Sigmoid colon (tissue), 7 donors: ENCODE data around the gene SMIM14. TPM values are rescaled to one million over a fixed set of nuclear protein-coding genes. Genes with fewer than 3 reads are reported as not detected.
"Not testable (repeated sequence)": the region's sequence is repeated elsewhere in the genome, so short reads cannot be mapped to it uniquely, and the experiment has no call there.

ENCODE experiments used
- DNase-seq: peaks from one replicate; pipeline ENCODE4 v3.0.0-alpha.2; 2019
- H3K27ac ChIP-seq, 4 donors: fragments of 200-600 bp; sonication (generic); one replicate each; pipeline ENCODE4 v1.5.1; 2016 to 2019; ENCODE audit warnings: mild to moderate bottlenecking in 1 of 4
- H3K27me3 ChIP-seq, 3 donors: fragments of 200-600 bp; sonication (generic); one replicate each; pipeline ENCODE4 v1.5.1; 2019; ENCODE audit warnings: mild to moderate bottlenecking in 1 of 3
- H3K36me3 ChIP-seq, 4 donors: fragments of 200-600 bp; sonication (generic); one replicate each; pipeline ENCODE4 v1.5.1; 2016 to 2019
- H3K4me1 ChIP-seq, 4 donors: fragments of 200-600 bp; sonication (generic); one replicate each; pipeline ENCODE4 v1.5.1; 2017 to 2019
- H3K4me3 ChIP-seq, 4 donors: fragments of 200-600 bp; sonication (generic); one replicate each; pipeline ENCODE4 v1.5.1; 2017 to 2019; ENCODE audit warnings: mild to moderate bottlenecking in 2 of 4, moderate library complexity in 1 of 4
- H3K9me3 ChIP-seq, 4 donors: fragments of 200-600 bp in 3 of 4; sonication (generic) in 3 of 4; one replicate each; pipeline versions ENCODE4 v1.5.1 to v1.6.1; 2013 to 2019
- EP300 ChIP-seq, 4 donors: sonication (generic); formaldehyde crosslinking; IDR thresholded peaks; one replicate each; pipeline ENCODE4 v1.6.1; 2017; ENCODE audit warnings: antibody characterized with exemption in 4 of 4
- POLR2A ChIP-seq, 2 donors: fragments of 450-650 bp; IDR thresholded peaks; one replicate each; pipeline ENCODE4 v1.6.1; 2016; ENCODE audit warnings: antibody characterized with exemption in 2 of 2, mild to moderate bottlenecking in 2 of 2, moderate library complexity in 2 of 2
- POLR2AphosphoS5 ChIP-seq, 4 donors: sonication (generic); formaldehyde crosslinking; IDR thresholded peaks; one replicate each; pipeline ENCODE4 v1.6.1; 2017; ENCODE audit warnings: antibody characterized with exemption in 4 of 4
- WGBS, 2 donors: extraction: QIAGEN DNeasy Blood & Tissue Kit; methylation state at CpG; one replicate each; pipeline ENCODE4 v1.1.7; 2013; 5-methylcytosine and 5-hydroxymethylcytosine counted together
- intact Hi-C: fragments of 100-400 bp; cut with DNase I; formaldehyde crosslinking; loops from one replicate; pipeline ENCODE4 v1.15.1; 2023
- polyA plus RNA-seq, 3 donors: library from polyadenylated mRNA; stranded (reverse); fragments of 200-250 nt; gene quantifications; one replicate each; pipeline ENCODE4 v1.2.3, GENCODE V29; 2013
- total RNA-seq, 4 donors: library from RNA; depleted of rRNA; stranded (reverse); fragments of >200 nt; gene quantifications; one replicate each; pipeline ENCODE4 v1.1.0, GENCODE V29; 2016
- TF ChIP-seq, protein P1 (sequence below), 4 experiments: fragments of 450-650 bp in 3 of 4; fragments of 200-600 bp in 1 of 4; IDR thresholded peaks; one replicate each; pipeline ENCODE4 v1.5.1; 2016 to 2019; ENCODE audit warnings: antibody characterized with exemption in 4 of 4, mild to moderate bottlenecking in 3 of 4, moderate library complexity in 2 of 4
- donor health status: healthy with polysubstance abuse.
- donor health status: Bipolar disorder and iron deficiency.
- donor health status: healthy.

The SMIM14 gene
- total and polyA plus RNA-seq, 7 donors = 16.6 to 341 (median 33.9) TPM

GRCh38 chr4:39616651-39617050 is 22.0 kb downstream of the SMIM14 start:
- no peaks in the 10 kb centered on the region for H3K27me3 ChIP-seq
- WGBS, 2 donors = 93 to 95% methylated on average over 1 of the region's 1 CpG
- H3K27ac ChIP-seq = peak overlapping the region in 1 of 4 donors; percentile 47
- H3K4me3 ChIP-seq = no peak overlapping the region
- no peaks in the 10 kb centered on the region for H3K9me3 ChIP-seq
- H3K36me3 ChIP-seq = peaks cover 0 to 5% (median 0%) of the 10 kb centered on the region in 4 donors
- DNase-seq = no peak
- TF ChIP-seq, protein P1, sequence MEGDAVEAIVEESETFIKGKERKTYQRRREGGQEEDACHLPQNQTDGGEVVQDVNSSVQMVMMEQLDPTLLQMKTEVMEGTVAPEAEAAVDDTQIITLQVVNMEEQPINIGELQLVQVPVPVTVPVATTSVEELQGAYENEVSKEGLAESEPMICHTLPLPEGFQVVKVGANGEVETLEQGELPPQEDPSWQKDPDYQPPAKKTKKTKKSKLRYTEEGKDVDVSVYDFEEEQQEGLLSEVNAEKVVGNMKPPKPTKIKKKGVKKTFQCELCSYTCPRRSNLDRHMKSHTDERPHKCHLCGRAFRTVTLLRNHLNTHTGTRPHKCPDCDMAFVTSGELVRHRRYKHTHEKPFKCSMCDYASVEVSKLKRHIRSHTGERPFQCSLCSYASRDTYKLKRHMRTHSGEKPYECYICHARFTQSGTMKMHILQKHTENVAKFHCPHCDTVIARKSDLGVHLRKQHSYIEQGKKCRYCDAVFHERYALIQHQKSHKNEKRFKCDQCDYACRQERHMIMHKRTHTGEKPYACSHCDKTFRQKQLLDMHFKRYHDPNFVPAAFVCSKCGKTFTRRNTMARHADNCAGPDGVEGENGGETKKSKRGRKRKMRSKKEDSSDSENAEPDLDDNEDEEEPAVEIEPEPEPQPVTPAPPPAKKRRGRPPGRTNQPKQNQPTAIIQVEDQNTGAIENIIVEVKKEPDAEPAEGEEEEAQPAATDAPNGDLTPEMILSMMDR (IDR thresholded peaks at IDR 0.05) = no peak
- TF ChIP-seq EP300 (IDR thresholded peaks at IDR 0.05) (no peak), POLR2A (IDR thresholded peaks at IDR 0.05) (no peak), POLR2AphosphoS5 (IDR thresholded peaks at IDR 0.05) (no peak)
- intact Hi-C loops = no loop called here
- H3K4me1 ChIP-seq = peaks cover 0 to 50% (median 34%) of the 10 kb centered on the region in 4 donors

- H3K36me3 ChIP-seq, DNase-seq, intact Hi-C loops, H3K9me3 ChIP-seq, H3K4me3 ChIP-seq, H3K27me3 ChIP-seq: not testable (repeated sequence)
- Histone ChIP-seq H3K4me1 (peaks cover 0 to 44% (median 29%) of the 10 kb centered on the region in 4 donors), H3K27ac (peak overlapping the region in 1 of 4 donors; percentile 47)
- 90 to 95% methylated on average over 6 of the region's 6 CpGs for WGBS, 2 donors
Observed at GRCh38 chr4:39616112-39616511, 22.6 kb downstream of the SMIM14 start.

DNA sequence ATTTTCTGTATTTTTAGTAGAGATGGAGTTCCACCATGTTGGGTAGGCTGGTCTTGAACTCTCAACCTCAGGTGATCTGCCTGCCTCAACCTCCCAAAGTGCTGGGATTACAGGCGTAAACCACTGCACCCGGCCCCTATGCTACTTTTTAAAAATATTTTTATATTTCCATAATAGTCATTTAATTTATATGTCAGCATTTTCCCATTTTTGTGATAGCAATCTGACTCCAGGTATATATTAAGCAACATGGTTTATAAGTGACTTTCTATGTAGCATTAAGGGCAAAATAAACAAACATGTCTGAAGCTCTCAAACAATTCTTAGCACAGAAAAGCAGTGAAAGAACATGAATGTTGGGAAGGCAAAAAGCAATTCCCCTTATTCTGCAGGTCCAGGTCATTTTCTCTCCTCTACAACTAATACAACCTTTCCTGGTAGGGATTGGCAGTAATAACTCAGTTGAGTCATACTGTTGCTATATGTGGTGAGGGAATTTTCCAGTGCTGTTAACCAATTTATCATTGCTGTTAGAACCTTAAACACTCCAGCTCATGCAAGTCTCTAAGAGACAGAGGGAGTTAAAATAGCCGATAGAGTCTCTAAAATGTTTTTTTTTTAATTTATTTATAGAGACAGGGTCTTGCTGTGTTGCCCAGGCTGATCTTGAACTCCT is 24.0 kb downstream of the SMIM14 start:
- H3K9me3 ChIP-seq = no peaks in the 10 kb centered on the region
- H3K27ac ChIP-seq = peak overlapping the region in 2 of 4 donors; percentile 40 to 58
- intact Hi-C loops = no loop called here
- peaks cover 0 to 12% (median 0%) of the 10 kb centered on the region in 4 donors for H3K36me3 ChIP-seq
- no peaks in the 10 kb centered on the region for H3K27me3 ChIP-seq
- H3K4me3 ChIP-seq = no peak overlapping the region
- no peak for DNase-seq
- no peak for TF ChIP-seq POLR2A (IDR thresholded peaks at IDR 0.05)
- TF ChIP-seq POLR2AphosphoS5 (IDR thresholded peaks at IDR 0.05) = peak in 1 of 4 donors; percentile 19
- WGBS, 2 donors = 88 to 93% methylated on average over 3 of the region's 3 CpGs
- peaks cover 0 to 34% (median 25%) of the 10 kb centered on the region in 4 donors for H3K4me1 ChIP-seq

- no peak overlapping the region for H3K4me3 ChIP-seq
- H3K4me1 ChIP-seq = peaks cover 0 to 34% (median 25%) of the 10 kb centered on the region in 4 donors
- H3K27me3 ChIP-seq = no peaks in the 10 kb centered on the region
- no peaks in the 10 kb centered on the region for H3K9me3 ChIP-seq
- no peak for DNase-seq
- peaks cover 0 to 23% (median 0%) of the 10 kb centered on the region in 4 donors for H3K36me3 ChIP-seq
- intact Hi-C loops = no loop called here
- 29 to 48% methylated on average over 2 of the region's 2 CpGs for WGBS, 2 donors
- peak overlapping the region; percentile 5 to 58 (median 41) for H3K27ac ChIP-seq
- TF ChIP-seq POLR2A (IDR thresholded peaks at IDR 0.05) (no peak), EP300 (IDR thresholded peaks at IDR 0.05) (no peak), POLR2AphosphoS5 (IDR thresholded peaks at IDR 0.05) (no peak)
Observed at GRCh38 chr4:39613093-39613656, 25.5 kb downstream of the SMIM14 start.

- H3K9me3 ChIP-seq = peaks cover 0 to 2% (median 0%) of the 10 kb centered on the region in 4 donors
- intact Hi-C loops = no loop called here
- peaks cover 0 to 38% (median 1%) of the 10 kb centered on the region in 4 donors for H3K36me3 ChIP-seq
- H3K27me3 ChIP-seq = no peaks in the 10 kb centered on the region
- no peak overlapping the region for H3K27ac ChIP-seq
- DNase-seq = no peak
- H3K4me1 ChIP-seq = peaks cover 0 to 18% (median 14%) of the 10 kb centered on the region in 4 donors
- 65 to 88% methylated on average over 6 of the region's 6 CpGs for WGBS, 2 donors
- no peak for TF ChIP-seq EP300 (IDR thresholded peaks at IDR 0.05)
- no peak for TF ChIP-seq POLR2A (IDR thresholded peaks at IDR 0.05)
- no peak for TF ChIP-seq POLR2AphosphoS5 (IDR thresholded peaks at IDR 0.05)
- TF ChIP-seq, protein P1 (IDR thresholded peaks at IDR 0.05) = no peak
- no peak overlapping the region for H3K4me3 ChIP-seq
Observed at GRCh38 chr4:39609454-39609931, 29.2 kb downstream of the SMIM14 start.

DNA sequence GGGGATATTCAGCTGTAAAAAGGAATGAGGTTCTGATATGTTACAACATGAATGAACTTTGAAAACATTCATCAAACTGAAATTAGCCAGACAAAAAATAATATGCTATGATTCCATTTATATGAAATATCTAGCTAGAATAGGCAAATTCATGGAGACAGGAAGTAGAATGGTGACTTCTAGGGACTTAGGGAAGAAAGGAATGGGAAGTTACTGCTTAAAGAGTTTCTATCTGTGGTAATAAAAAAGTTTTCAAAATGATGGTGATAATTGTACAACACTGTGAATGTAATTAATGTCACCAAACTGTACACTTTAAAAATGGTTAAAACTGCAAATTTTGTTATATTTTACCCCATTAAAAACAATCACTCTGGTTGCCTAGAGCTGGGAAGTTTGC is 30.2 kb downstream of the SMIM14 start:
- H3K4me3 ChIP-seq = no peak overlapping the region
- peaks cover 0 to 48% (median 4%) of the 10 kb centered on the region in 4 donors for H3K36me3 ChIP-seq
- peaks cover 0 to 12% (median 9%) of the 10 kb centered on the region in 4 donors for H3K4me1 ChIP-seq
- TF ChIP-seq EP300 (IDR thresholded peaks at IDR 0.05) (no peak), POLR2A (IDR thresholded peaks at IDR 0.05) (no peak), POLR2AphosphoS5 (IDR thresholded peaks at IDR 0.05) (no peak)
- TF ChIP-seq, protein P1 (IDR thresholded peaks at IDR 0.05) = no peak
- intact Hi-C loops = no loop called here
- no peaks in the 10 kb centered on the region for H3K27me3 ChIP-seq
- no peak overlapping the region for H3K27ac ChIP-seq
- no peak for DNase-seq
- peaks cover 0 to 2% (median 0%) of the 10 kb centered on the region in 4 donors for H3K9me3 ChIP-seq
